GM12878 (cell line): ENCODE measurements around the gene SRBD1.

Experiments used
- BHLHE40 ChIP-seq, 2 experiments: fragments of 450-650 bp in 1 of 2; IDR thresholded peaks; 2 replicates each; pipeline ENCODE4 v1.6.1; 2011 to 2017; ENCODE audit warnings: low read depth in 2 of 2, borderline replicate concordance in 1 of 2, improper control_type of control experiment in 1 of 2, low read length in 1 of 2, mild to moderate bottlenecking in 1 of 2
- JUND ChIP-seq: IDR thresholded peaks from 2 replicates; pipeline ENCODE4 v1.6.1; 2012; ENCODE audit warnings: low read depth, mild to moderate bottlenecking, low read length, improper control_type of control experiment, moderate library complexity
- MTA3 ChIP-seq: IDR thresholded peaks from 2 replicates; pipeline ENCODE4 v1.6.1; 2012; ENCODE audit warnings: low read length, inconsistent platforms, borderline replicate concordance
- NRF1 ChIP-seq: conservative IDR thresholded peaks from 2 replicates; pipeline ENCODE4 v1.6.1; 2011; ENCODE audit warnings: mild to moderate bottlenecking, low read depth, low read length, improper control_type of control experiment
- RAD21 ChIP-seq: IDR thresholded peaks from 2 replicates; pipeline ENCODE4 v1.6.1; 2011; ENCODE audit warnings: mild to moderate bottlenecking, low read depth, low read length, moderate library complexity; ENCODE audit not compliant: insufficient read depth
- YY1 ChIP-seq: IDR thresholded peaks from 2 replicates; pipeline ENCODE4 v1.6.1; 2011; ENCODE audit warnings: low read depth, mild to moderate bottlenecking, low read length
- ZNF274 ChIP-seq: IDR thresholded peaks from one replicate; pipeline ENCODE4 v1.8.0; 2011; ENCODE audit not compliant: insufficient read length, insufficient read depth
- TF ChIP-seq, protein P1 (sequence below), 3 experiments: IDR thresholded peaks in 2 of 3; conservative IDR thresholded peaks in 1 of 3; 2 replicates each; pipeline ENCODE4 v1.5.1; 2011; ENCODE audit warnings: low read depth in 3 of 3, low read length in 3 of 3, mild to moderate bottlenecking in 3 of 3, control low read depth in 2 of 3, moderate library complexity in 2 of 3, inconsistent platforms in 1 of 3, mixed read lengths in 1 of 3; ENCODE audit not compliant: control insufficient read depth in 2 of 3, insufficient read depth in 1 of 3; ENCODE audit errors: extremely low read depth in 1 of 3

DNA sequence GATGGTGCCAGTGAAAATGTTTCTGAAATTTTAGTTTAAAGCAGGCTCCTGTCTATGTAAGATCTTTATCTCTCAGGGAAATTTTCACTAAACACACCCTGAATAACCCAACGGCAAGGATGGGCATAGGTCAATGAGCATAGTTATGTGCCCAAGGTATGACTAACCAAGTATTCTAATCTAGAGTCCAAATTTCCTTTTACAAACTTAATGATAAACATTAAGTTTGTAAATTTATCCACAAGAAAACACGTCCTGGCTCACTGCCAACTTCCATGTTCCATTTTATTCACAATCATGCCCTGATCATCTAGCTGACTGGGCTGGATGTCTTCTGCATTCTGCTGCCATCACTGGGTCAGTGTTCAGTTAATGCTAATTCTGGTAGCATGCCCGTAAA is 151.2 kb downstream of the SRBD1 start:
- TF ChIP-seq, protein P1, sequence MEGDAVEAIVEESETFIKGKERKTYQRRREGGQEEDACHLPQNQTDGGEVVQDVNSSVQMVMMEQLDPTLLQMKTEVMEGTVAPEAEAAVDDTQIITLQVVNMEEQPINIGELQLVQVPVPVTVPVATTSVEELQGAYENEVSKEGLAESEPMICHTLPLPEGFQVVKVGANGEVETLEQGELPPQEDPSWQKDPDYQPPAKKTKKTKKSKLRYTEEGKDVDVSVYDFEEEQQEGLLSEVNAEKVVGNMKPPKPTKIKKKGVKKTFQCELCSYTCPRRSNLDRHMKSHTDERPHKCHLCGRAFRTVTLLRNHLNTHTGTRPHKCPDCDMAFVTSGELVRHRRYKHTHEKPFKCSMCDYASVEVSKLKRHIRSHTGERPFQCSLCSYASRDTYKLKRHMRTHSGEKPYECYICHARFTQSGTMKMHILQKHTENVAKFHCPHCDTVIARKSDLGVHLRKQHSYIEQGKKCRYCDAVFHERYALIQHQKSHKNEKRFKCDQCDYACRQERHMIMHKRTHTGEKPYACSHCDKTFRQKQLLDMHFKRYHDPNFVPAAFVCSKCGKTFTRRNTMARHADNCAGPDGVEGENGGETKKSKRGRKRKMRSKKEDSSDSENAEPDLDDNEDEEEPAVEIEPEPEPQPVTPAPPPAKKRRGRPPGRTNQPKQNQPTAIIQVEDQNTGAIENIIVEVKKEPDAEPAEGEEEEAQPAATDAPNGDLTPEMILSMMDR (IDR thresholded peaks at IDR 0.05 in 2 of 3, conservative IDR thresholded peaks at IDR 0.05 in 1 of 3; ENCODE audit: control insufficient read depth in 2 of 3, extremely low read depth in 1 of 3, insufficient read depth in 1 of 3, low read depth in 3 of 3, low read length in 3 of 3): no peak
- no peak for TF ChIP-seq ZNF274
- TF ChIP-seq RAD21: no peak
- TF ChIP-seq YY1: no peak
- no peak for TF ChIP-seq NRF1
- TF ChIP-seq JUND: no peak
- TF ChIP-seq MTA3: no peak
- TF ChIP-seq BHLHE40 (IDR thresholded peaks at IDR 0.05; ENCODE audit: borderline replicate concordance in 1 of 2, low read depth in 2 of 2, low read length in 1 of 2): no peak
